D341Med (cell line): ENCODE data around the gene KRTAP7-1.

Source experiments
- DNase-seq: peaks from one replicate; pipeline ENCODE4 v3.0.0; 2012; ENCODE audit warnings: low spot score

KRTAP7-1 gene

GRCh38 chr21:30829659-30830058, at the start of gene KRTAP7-1:
Gene KRTAP7-1, minus strand, starts transcription at chr21:30829759. Its CDS starts 61 bp downstream, at chr21:30829698.
- DNase-seq = no peak

GRCh38 chr21:30874526-30874925, 45.0 kb upstream of the KRTAP7-1 start:
- DNase-seq = no peak

GRCh38 chr21:30847627-30848500, 18.3 kb upstream of the KRTAP7-1 start:
- DNase-seq = no peak

GRCh38 chr21:30842990-30843389, 13.4 kb upstream of the KRTAP7-1 start:
- no peak for DNase-seq

GRCh38 chr21:30839304-30839703, 9.7 kb upstream of the KRTAP7-1 start:
- DNase-seq = peak; percentile 71

- no peak for DNase-seq
These were observed 9.0 kb upstream of the KRTAP7-1 start for GRCh38 chr21:30838536-30838935.

GRCh38 chr21:30831194-30831765, 1.7 kb upstream of the KRTAP7-1 start:
- peak; percentile 38 for DNase-seq

- no peak for DNase-seq
These were observed 10.5 kb downstream of the KRTAP7-1 start for GRCh38 chr21:30818837-30819610.

- DNase-seq = no peak
These were observed 16.4 kb downstream of the KRTAP7-1 start, which contains the start of gene KRTAP8-1 for GRCh38 chr21:30813174-30813573. Gene KRTAP8-1, minus strand, starts transcription at chr21:30813274. Its CDS starts 54 bp downstream, at chr21:30813220.

- DNase-seq = no peak
These were observed 29.0 kb downstream of the KRTAP7-1 start for GRCh38 chr21:30800605-30801004.

- no peak for DNase-seq
These were observed 35.8 kb downstream of the KRTAP7-1 start for GRCh38 chr21:30793581-30794314.

- no peak for DNase-seq
These were observed 50.3 kb downstream of the KRTAP7-1 start for GRCh38 chr21:30779249-30779648.
